Stimulated activated CD4-positive, alpha-beta T cell treated with anti-CD3 and anti-CD28 coated beads, Interleukin-15, amount 100 ng/mL, for 24 hours (primary cell): ENCODE data around the gene NR2C2AP.
"Not testable (repeated sequence)": the region's sequence is repeated elsewhere in the genome, so short reads cannot be mapped to it uniquely, and the experiment has no call there.

Experiments used
- DNase-seq: peaks from one replicate; pipeline ENCODE4 v3.0.0-alpha.2; 2020

Gene NR2C2AP

DNA sequence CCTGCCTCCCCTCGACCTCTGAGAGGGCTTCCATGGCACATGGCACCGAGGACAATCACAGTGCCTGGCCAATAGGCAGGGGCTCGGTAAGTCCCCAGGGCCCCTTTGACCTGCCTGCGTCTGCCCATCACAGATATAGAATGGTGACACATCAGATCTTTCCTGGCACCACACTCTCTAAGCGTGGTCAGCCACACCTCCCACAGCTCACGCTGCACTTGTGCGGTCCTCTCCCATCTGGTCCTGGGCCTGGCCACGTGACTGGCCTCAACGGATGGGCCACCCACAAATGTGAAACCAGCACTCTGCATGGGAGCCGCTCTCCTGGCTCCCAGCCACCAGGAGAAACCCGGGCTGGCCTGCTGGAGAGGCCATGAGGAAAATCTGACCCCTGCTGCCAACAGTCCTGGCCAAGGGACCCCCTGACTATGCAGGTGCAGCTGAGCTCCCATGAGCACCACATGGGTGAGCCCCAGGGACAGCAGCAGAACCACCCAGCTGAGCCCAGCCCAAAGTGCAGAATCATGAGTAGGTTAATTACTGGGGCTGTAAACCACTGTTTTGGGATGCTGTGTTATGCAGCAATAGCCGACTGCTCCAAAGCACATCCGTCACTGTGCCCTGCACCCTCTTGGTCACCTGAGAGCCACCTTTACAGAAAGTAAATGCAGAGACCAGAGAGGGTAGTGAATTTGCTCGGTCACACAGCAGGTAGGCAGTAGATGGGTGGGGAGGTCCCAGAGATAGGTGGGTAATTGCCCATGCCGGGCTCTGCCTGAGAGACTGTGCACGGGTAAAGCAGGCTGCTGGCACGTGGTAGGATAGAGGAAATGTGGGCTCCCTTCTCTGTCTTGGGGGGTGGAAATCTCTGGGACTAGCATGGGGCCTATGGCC, 23.4 kb downstream of the NR2C2AP start:
- DNase-seq, result no peak

GRCh38 chr19:19176950-19177349, 26.3 kb downstream of the NR2C2AP start:
- DNase-seq, result no peak

GRCh38 chr19:19173243-19173642, 30.0 kb downstream of the NR2C2AP start:
- not testable (repeated sequence) for DNase-seq

DNA sequence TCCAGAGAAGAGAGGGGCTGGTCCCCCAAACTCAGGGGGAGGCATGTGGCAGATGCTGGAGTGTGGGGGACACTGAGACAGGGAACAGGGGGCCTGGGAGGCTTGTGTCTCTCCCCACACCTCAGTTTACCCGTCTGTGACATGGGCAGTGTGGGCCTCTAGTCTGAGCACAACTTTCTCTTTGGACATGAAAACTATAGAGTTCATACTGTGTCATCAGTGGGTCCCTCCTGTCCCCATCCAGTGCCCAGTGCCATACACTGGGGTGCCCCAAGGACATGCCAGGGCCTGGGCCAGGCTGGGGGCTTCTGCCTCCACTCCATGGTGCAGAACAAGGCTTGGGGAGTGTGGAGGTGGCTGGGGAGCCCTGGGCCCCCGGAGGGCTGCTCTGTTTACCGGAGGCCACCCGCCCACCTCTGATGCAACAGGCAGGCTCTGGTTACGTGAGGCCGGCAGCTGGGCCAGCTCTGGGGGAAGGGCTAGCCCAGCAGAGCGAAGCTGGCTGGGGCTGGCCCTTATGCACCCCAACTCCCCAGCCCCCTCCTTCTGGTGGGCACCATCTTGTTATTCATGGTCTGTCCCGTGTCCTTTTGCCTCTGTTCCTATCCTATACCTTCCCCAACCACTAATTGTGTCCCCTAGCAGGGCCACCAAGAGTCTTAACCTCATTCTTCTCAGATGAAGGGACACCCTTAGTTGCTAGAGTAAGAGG, 31.2 kb downstream of the NR2C2AP start:
- DNase-seq, result no peak

- DNase-seq, result no peak
These were observed 32.1 kb downstream of the NR2C2AP start for GRCh38 chr19:19170873-19171672.

DNA sequence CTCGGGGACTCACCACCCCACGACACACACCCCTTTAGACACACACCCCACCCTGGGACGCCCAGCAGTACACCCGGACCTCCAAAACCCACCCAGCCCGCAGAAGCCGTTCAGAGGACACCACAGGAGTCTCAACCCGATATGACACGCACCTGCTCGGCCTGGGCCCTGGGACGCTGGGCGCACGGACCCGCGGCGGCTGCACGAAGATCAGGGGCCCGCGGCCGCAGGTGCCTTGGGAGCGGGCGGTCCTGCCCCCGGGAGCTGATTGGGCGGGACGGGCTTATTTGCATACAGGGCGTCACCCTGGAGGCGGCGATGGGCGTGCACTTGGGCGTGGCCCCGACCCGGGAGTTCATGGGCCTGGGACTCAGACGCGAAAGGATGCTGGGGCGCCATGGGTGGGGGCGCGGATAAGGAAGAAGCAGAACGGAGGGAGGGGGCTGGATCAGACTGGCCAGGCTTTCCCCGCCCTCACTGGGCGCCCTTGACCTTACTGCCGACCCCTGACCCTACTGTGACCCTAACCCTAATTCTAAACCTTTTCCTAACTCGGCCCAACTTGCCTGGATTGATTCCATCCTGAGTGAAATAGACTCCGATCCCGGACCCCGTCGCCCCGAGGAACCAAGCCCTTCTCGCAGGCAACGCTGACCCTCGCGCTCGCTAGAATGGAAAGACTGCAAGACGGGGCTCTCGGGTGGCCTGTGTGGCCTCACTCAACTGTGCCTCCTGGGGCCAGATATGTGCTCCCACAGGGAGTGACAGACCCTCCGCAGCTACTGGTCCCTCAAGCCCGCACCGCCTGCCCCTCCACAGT, 33.0 kb downstream of the NR2C2AP start, which contains the start of gene MEF2B:
MEF2B (minus strand) TSS at position 211 of the 820 bp plus-strand sequence. CDS start 19,528 bp downstream, outside the sequence.
- peak; percentile 89 for DNase-seq

DNA sequence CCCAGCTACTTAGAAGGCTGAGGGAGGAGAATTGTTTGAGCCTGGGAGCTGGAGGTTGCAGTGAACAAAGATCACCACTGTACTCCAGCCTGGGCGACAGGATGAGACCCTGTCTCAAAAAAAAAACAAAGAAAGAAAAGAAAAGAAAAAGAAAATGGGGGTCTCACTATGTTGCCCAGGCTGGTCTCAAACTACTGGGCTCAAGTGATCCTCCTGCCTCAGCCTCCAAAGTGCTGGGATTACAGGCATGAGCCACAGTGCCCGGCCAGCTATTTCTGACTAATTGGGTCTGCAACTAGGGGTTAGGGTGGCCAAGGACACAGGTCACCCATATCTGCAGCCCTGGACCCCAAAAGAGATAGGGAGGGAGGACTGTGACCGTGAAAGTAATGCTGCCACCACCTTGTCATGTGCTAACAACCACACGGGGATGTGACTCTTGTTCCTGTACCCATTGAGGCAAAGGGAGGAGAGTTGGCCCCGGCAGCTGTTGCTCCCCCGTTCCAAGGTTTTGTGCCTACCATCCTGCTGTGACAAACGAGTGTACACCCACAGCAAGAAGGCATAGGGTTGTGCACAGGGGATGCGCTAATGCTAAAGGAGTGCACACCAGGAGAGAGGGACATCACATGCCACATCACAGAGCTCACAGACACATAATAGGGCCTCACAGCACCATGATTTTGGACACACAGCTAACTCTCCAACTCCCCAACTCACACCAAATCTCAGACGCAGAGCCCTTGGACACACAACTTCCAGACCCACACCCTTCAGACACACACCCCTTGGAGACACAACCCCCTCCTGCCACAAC, 33.8 kb downstream of the NR2C2AP start:
- no peak for DNase-seq

DNA sequence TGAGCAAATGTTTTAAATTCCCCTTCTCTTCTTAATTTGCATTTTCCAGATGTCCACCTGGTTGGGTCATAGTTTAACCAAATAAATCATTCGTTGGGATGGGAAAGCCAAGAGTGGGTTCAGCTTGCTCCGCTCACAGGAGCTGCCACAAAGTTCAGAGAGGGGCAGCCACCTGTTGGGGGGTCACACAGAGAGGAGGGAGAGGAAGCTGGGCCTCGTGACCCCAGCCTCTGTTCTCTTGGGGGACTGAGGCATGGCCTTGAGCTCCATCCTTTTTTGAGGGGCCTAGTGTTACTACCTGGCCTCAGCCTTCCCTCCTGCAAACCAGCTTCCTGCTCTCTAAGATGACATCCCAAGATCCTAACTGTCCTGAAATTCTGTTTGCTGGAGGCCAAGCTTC, 35.6 kb downstream of the NR2C2AP start:
- DNase-seq, result no peak

- no peak for DNase-seq
These were observed 37.8 kb downstream of the NR2C2AP start for GRCh38 chr19:19165396-19165795.

DNA sequence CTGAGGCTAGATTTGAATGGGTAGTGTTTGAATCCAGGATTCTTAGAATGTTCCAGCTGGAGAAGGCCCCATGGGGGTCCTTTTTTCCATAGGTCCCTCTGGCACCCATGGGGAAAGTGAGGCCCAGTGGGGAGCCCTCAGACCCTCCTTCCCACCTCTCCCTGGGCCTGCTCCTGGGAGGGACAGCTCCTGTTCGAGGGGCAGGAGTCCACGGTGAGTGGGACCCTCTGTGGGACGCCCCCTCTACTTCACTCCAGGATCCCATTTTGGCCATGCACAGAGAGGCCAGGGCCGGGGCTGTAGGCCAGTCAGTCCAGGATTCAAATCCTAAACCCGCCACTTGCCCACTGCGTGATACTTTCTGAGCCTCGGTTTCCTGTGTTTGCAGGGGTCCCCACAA, 40.7 kb downstream of the NR2C2AP start:
- DNase-seq, result no peak

- no peak for DNase-seq
These were observed 42.7 kb downstream of the NR2C2AP start for GRCh38 chr19:19160461-19161035.

DNA sequence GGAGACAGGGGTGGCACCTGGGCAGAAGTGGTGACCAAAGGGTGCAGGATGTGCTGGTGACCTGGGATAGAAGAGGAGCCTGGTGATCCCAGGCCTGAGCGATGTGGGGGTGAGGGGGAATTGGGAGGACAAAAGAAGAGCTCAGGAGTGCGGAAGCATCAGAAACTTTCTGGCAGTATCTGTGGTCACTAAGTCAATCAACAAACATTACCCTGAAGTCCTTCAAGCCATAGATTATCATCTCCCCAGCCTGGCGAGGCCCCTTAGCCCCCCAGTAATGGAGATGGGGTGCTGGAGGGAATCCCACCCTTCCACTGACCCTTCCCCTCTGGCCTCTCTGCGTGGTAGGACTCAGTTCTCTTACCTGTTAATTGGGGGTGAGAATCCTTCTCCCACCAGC, 43.7 kb downstream of the NR2C2AP start:
- no peak for DNase-seq

- no peak for DNase-seq
These were observed 45.4 kb downstream of the NR2C2AP start for GRCh38 chr19:19157808-19158207.

DNA sequence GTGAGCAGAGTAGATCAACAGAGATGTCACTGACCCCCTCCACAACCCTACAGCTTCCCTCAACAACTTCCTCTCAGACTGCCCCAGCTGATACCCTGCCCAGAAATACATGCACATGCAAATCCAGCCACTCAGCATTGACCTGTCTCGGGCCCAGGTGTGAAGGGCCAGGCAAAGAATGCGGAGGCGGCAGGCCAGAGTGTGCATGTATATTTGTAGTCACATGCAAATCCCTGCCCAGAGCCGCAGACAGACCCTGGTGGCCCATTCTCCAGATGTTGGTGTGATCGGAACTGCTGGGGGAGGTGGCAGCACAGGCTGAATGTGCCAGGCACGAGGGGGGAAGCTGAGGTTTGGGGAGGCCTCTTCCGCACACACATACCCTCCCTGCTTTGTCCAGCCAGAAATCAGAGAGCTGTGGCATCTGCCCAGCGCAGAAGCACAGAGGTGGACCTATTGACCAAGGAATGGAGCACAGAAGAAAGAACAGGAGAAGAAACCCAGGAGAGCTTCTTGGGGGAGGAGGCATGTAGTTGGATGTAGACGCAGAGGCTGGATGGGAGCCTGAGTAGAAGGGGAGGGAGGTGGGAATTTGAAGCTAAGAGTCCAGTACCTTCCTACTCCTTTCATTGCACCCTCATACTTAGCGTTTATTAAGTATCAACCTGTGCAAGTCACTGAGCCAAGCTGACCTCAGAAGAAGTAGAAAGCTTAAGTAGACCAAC, 47.6 kb downstream of the NR2C2AP start:
- no peak for DNase-seq

DNA sequence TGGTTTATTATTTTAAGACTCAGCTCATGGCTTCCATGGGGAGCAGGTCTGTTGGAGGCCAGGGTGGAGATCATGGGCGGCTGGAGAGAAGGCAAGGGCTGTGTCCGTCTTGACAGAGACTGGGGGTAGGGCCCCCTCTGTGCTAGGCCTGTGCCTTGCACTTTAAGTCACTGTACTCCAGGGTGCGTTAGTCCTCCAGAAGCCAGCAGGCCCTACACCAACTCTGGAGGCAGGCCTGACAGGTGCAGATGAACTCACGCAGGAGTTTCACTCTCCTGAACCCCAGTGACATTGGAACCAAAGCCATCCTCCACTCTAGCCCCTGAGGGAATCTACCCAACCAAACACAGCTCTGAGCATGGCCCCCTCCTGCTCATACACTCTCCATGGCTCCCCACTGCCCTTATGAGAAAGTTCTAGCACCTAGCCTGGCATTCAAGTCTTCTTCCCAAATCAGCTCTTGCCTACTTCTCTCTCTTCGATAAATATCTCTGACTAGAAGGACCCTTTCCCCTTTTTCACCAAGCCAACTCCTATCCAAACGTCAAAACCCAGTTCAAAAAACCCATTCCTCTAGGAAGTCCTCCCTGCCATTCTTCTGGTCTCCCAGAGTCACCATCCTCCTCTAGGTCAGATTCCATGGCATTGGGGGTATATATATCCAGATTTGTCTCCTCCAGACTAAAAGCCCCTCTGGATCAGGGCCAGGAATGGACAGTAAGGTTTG, 48.3 kb downstream of the NR2C2AP start:
- DNase-seq, result no peak

DNA sequence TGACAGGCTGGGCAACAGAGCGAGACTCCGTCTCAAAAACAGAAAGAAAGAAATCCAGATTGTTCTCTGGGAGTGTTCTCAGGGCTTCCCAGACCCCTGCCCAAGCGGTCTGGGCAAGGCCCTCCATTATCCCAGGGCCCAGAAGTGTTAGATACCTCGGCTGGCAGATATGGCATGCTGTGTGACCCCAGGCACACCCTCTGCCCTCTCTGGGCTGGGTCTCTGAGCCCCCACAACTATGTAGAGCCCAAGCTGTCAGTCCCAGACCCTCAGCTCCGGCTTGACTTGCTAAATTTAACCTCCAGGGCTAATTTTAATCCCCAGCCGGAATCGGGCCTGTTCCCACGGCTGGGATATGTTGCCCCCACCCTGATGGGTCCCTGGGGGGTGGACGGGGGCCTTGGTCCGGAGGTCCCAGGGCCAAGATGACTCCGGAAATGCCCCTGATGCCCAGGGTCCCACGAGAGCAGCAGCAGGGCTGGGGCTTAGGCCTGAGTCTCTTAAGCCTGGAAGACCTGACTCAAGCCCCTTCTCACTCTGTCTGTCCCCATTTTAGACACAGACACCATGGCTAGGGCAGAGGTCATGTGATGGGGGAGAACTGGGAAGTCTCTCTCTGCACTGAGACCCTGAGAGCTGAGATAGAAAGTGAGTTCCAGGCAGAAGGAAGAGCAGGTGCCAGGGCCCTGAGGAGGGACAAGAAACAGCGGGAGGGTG, 50.4 kb downstream of the NR2C2AP start:
- no peak for DNase-seq

DNA sequence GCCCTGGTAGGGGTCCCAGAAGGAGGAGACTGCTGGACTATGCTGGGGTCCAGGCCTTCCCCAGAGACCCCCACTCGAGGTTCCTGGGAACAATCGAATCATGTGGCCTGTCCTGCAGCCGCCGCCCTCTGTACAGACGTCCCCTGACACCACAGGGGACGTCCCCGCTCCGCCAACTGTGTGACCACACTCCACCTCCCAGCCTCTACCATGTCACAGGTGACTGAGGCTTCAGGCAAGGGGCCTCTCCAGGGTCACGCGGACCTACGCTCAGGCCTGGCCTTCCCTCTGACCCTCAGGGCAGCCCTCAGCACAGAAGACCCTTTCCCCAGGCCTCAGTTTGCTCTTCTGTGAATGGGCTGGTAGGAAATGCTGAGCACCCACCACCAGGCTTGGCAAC, 51.8 kb downstream of the NR2C2AP start:
- no peak for DNase-seq
